PFSK-1 (cell line): ENCODE data around the gene HOXD11.

ENCODE experiments used
- FOXP2 ChIP-seq: optimal IDR thresholded peaks from 2 replicates; pipeline ENCODE3; 2011; ENCODE audit warnings: borderline replicate concordance, control low read depth, inconsistent platforms; ENCODE audit not compliant: insufficient read depth; ENCODE audit errors: extremely low read length, extremely low read depth
- POLR2AphosphoS5 ChIP-seq: IDR thresholded peaks from 2 replicates; pipeline ENCODE4 v1.6.1; 2012; ENCODE audit warnings: low read depth, mild to moderate bottlenecking, control low read depth, low read length, moderate library complexity
- REST ChIP-seq, 2 experiments: IDR thresholded peaks; 2 replicates each; pipeline versions ENCODE4 v1.6.1 to v1.8.0; 2011 to 2012; ENCODE audit warnings: low read depth in 2 of 2, low read length in 2 of 2, control low read depth in 1 of 2, inconsistent platforms in 1 of 2, mild to moderate bottlenecking in 1 of 2, moderate library complexity in 1 of 2; ENCODE audit not compliant: insufficient read depth in 1 of 2
- SIN3A ChIP-seq: IDR thresholded peaks from 2 replicates; pipeline ENCODE4 v1.6.1; 2012; ENCODE audit warnings: mild to moderate bottlenecking, low read length, moderate library complexity, borderline replicate concordance; ENCODE audit not compliant: insufficient read depth
- TAF1 ChIP-seq: IDR thresholded peaks from 2 replicates; pipeline ENCODE4 v1.6.1; 2012; ENCODE audit warnings: low read length, control low read depth, borderline replicate concordance; ENCODE audit not compliant: insufficient read depth

DNA sequence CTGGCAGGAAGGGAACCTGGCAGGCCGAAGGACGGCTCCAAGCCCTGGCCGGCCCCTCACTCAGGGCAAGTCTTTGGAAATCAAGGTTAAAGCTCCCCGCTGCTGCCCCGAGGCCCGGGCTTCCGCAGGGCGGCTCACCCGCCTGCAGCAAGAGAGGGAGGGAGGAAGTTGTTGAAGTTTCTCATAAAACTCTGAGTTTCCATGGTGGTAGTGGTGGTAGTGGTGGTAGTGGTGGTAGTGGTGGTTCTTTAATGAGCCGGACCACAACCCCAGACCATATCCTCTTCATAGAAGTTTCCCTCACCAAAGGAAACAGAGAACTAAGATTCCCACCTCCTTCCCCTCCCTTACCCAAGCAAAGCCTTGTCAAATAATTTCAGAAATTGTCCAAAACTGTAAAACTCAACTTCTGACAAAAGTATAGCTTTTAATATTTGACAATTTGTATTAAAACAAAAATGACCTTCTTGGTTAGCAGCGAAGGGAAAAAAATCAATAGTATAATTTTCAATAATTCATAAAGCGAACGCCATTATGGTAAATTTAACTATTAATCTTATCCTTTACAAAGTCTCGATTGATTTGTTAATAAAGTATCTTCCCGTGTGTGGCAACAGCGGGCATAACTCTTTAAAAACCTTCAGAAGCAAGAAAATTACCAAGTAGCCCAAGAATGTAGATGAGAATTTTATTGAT is 8.0 kb downstream of the HOXD11 start:
- TF ChIP-seq POLR2AphosphoS5 (no peak), TAF1 (no peak), SIN3A (no peak), REST (IDR thresholded peaks at IDR 0.05; ENCODE audit: insufficient read depth in 1 of 2, low read depth in 2 of 2, low read length in 2 of 2) (no peak), FOXP2 (no peak)
